ENCODE results near the gene BUD13. TPM values are rescaled to one million over a fixed set of nuclear protein-coding genes. Genes with fewer than 3 reads are reported as not detected.

Gene BUD13
- total and polyA plus RNA-seq, 2 experiments from 2014 or later, result 17.0 to 24.8 TPM

- Histone ChIP-seq H4K20me1 (replicated peaks; ENCODE audit: insufficient read depth) (no peaks in the 10 kb centered on the region), H3F3A (replicated peaks; ENCODE audit: low read depth) (no peaks in the 10 kb centered on the region), H2AFZ (no peak overlapping the region), H3K4me3 (no peak overlapping the region), H3K4me1 (ENCODE audit: insufficient read depth) (peaks cover 22% of the 10 kb centered on the region), H3K27ac (ENCODE audit: low read depth) (no peak overlapping the region), H3K9me2 (ENCODE audit: insufficient read depth) (0 out of 2 replicates have a peak, but pooled peaks cover 3% of the 10 kb centered on the region), H3K4me2 (no peak overlapping the region), H3K36me3 (ENCODE audit: insufficient read depth) (no peaks in the 10 kb centered on the region), H3K79me2 (replicated peaks; ENCODE audit: insufficient read depth) (no peaks in the 10 kb centered on the region), H3K27me3 (ENCODE audit: insufficient read depth) (0 out of 2 replicates have a peak, but pooled peaks cover 2% of the 10 kb centered on the region)
- Mint-ChIP-seq H3K27me3 (ENCODE audit: insufficient read depth, low read depth, poor library complexity) (peaks cover 9% of the 10 kb centered on the region), H3K4me3 (no peak overlapping the region), H3K36me3 (ENCODE audit: low read depth) (no peaks in the 10 kb centered on the region), H3K9me3 (no peaks in the 10 kb centered on the region), H3K27ac (no peak overlapping the region), H3K4me1 (peaks cover 25% of the 10 kb centered on the region)
- ATAC-seq (no peak), DNase-seq (ENCODE audit: low spot score) (no peak)
- TF ChIP-seq REST (IDR thresholded peaks at IDR 0.05; ENCODE audit: unreplicated experiment), result no peak
- no peak for TF ChIP-seq ZNF331 (CRISPR knock-in tag; IDR thresholded peaks at IDR 0.05; ENCODE audit: low read depth)
- TF ChIP-seq STAT1 (IDR thresholded peaks at IDR 0.05; ENCODE audit: unreplicated experiment), result no peak
- no peak for TF ChIP-seq NANOG (IDR thresholded peaks at IDR 0.05; ENCODE audit: borderline replicate concordance)
- no peak for TF ChIP-seq CREB1 (CRISPR knock-in tag; IDR thresholded peaks at IDR 0.05; ENCODE audit: low read depth)
- no peak for TF ChIP-seq ETS1 (IDR thresholded peaks at IDR 0.05)
- no peak for TF ChIP-seq EZH2phosphoT487 (IDR thresholded peaks at IDR 0.05; ENCODE audit: unreplicated experiment)
- TF ChIP-seq ZNF114 (CRISPR knock-in tag; IDR thresholded peaks at IDR 0.05), result no peak
- TF ChIP-seq ZNF462 (CRISPR knock-in tag; IDR thresholded peaks at IDR 0.05), result no peak
Measured at GRCh38 chr11:116700586-116701220, 72.1 kb downstream of the BUD13 start.
